COR-L47 (cell line): ENCODE results near the gene SLC35D3.
"Not testable (repeated sequence)": the region's sequence is repeated elsewhere in the genome, so short reads cannot be mapped to it uniquely, and the experiment has no call there.

Experiments used
- DNase-seq: peaks from one replicate; lab custom pipeline; 2025; lab: John Stamatoyannopoulos, UW

Gene SLC35D3, protein sequence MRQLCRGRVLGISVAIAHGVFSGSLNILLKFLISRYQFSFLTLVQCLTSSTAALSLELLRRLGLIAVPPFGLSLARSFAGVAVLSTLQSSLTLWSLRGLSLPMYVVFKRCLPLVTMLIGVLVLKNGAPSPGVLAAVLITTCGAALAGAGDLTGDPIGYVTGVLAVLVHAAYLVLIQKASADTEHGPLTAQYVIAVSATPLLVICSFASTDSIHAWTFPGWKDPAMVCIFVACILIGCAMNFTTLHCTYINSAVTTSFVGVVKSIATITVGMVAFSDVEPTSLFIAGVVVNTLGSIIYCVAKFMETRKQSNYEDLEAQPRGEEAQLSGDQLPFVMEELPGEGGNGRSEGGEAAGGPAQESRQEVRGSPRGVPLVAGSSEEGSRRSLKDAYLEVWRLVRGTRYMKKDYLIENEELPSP

DNA sequence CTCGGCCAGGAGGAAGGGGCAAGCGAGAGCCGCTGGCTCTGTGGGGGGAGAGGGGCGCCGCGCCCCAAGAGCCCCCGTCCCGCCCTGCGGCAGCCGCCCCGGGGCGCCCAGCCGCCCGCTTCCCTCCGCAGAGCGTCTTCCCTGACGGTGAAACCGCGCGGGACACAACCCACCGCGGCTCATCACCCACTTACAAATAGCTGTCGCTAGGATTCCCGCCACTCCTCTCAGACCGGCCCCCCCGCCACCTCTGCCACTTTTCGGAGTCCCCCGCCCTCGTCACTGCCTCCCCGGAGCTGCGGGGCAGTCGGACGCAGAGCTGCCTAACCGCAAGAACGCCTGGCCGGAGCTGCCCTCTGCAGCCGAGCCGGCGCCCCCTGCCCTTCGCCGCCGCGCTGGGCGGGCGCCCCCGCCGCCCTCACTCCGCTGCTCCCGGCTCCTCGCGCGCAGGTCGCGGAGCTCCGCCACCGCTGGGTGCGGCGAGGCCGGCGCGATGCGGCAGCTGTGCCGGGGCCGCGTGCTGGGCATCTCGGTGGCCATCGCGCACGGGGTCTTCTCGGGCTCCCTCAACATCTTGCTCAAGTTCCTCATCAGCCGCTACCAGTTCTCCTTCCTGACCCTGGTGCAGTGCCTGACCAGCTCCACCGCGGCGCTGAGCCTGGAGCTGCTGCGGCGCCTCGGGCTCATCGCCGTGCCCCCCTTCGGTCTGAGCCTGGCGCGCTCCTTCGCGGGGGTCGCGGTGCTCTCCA lies at the start of gene SLC35D3:
Gene SLC35D3 (plus strand): TSS at position 366 of the 749 bp plus-strand sequence. CDS start 128 bp downstream, at position 494.
- DNase-seq = no peak

DNA sequence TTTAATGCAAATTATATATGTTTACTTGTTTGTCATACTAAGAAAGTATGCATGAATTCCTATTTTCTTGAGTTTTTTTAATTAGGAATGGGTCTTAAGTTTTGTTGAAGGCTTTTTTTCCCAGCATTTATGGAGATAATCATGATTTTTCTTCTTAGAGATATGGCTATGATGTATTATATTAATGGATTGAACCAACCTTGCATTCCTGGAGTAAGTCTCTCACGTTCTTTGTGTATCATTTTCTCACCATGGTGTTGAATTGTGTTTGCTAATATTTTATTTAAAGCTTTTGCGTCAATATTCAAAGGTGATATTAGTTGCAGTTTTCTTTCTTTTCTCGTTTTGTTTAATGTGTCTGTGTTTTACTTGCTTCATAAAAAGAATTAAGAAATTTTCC lies 48.4 kb upstream of the SLC35D3 start:
- no peak for DNase-seq

DNA sequence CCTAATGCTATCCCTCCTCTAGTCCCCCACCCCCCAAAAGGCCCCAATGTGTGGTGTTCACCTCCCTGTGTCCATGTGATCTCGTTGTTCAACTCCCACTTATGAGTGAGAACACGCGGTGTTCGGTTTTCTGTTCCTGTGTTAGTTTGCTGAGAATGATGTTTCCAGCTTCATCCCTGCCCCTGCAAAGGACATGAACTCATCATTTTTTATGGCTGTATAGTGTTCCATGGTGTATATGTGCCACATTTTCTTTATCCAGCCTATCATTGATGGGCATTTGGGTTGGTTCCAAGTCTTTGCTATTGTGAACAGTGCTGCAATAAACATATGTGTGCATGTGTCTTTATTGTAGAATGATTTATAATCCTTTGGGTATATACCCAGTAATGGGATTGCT lies 45.6 kb upstream of the SLC35D3 start:
- not testable (repeated sequence) for DNase-seq

DNA sequence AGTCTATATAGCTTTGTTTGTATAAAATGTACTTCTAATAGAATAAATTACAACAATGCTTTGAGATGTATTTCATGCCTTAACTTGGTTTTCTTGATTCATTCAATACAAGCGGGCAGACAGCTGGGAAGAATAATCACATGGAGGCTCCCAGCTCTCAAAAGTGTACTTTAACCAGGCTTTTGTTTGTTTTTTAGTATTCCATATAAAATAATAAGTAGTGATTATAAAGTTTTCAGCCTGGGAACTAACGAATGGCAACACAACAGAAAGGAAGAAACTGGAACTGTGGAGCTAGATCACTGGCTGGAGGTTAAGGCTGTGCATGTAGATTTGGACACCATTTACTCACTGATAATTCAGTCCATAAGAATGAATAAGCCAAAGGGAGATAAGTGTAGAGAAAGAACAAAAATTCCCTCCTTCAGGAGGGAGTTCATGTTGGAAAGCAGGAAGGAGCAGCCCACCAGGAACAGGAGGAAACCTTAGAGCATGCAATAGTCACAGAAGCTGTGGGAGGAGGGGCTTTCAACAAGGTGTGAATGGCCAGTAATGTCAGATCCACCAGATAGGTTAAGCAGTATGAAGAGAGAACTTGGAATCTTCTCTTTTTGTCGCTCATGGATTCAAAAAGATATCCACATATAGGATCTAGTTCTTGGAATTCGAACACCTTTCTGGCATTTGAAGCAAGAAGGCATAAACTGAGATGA lies 41.2 kb upstream of the SLC35D3 start:
- DNase-seq = no peak

DNA sequence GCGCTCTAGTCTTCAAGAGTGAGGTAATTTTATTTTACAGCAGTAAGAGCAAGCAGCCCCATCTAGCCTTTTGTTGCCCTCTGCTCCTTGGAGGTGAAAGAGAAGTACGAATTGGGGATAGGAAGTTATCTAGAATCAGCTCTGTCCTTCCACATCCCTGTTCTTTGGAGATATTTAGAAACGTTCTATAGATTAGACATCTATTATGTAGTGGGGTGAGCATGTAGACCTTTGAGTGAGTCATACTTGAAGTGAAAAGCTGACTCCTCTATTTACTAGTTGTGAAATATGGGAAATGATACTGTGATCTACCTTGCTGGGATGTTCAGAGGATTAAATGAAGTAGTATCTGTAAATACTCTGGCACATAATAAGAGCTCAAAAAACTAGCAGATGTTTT lies 36.0 kb upstream of the SLC35D3 start:
- DNase-seq = no peak

DNA sequence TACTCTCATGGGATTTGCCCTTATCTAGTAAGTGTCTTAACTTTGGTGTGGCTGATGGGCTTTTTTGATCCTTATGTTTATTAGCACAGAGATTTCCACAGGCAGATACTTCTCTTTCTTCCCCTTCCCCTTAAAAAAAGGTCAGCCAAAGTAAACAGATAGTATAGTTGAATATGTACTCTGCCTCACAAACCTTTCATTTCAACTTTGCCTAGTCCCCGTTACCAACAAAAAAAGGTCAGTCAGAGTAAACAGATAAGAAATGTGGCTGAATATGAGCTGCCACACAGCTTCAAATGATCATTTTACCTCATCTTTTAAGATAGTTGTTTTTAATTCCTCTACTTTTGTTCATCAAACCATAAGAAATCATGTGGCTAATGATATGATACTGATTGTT lies 34.1 kb upstream of the SLC35D3 start:
- no peak for DNase-seq

DNA sequence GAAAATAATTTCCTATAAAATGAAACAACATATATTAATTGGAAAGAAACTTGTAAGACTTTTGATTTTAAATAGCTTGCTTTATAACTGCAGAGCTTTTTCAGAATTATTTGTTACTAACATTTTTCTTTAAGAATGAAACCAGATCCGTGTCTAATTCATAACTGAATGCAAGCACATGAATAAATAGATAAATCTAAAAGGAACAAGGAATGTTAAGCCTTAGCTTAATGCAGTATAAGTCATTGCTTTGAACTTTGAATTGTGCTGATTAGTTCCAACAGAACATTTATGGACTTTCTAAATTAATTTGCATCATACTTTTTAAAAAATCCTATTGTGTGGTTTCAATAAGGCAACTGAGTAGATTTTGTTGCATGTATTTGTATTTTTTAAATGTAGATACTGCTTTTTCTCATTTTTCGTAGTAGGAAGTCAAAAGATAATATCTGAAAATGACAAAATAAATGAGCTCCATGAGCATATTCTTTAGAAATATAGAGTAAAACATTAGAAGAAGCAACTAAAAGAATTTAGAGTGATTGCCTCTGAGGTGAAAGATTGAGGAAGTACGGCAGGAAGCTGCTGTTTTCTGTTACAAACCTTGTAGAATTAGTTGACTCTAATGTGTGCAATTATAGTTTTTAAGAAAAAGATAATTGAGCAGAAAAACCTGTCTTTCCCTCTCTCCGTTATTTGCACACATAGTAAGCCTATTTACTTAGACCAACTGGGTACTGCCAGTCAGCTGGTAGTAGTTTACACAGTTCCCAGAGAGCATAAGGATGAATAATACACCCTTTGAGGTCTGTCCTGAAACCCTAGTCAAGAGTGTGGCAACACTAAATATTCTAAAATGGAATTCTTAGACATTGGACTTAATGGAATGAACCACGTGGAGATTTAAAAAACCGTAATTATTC lies 32.6 kb upstream of the SLC35D3 start:
- peak; percentile 20 for DNase-seq

DNA sequence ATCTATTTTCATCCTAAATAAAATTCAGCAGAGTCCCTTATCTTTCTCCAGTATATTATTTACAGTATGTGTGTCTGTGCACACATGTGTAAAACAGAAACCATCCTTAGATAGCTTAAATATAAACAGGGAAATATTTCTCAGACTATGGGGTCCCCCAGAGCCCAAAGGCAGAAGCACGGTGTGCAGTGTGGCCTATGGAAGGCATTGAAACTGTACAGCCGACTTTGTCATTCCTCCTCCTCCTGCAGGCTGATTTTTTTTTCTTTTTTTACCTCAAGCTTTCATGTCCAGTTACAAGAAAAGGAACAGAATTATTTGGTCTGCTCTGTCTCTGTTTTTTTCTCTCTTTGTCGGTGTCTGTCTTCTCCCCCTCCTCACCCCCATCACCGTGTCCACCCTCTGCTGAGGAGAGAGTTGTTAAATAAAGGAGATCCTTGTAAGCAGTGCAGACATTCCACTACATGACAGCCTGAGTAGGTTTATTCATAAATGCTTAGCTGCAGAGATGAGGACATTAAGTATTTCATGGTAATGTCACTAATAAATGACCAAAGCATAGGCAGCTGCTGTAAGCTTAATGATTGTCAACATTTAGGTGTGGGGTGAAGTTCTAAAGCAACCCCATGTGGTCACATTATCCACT lies 31.8 kb upstream of the SLC35D3 start:
- no peak for DNase-seq

DNA sequence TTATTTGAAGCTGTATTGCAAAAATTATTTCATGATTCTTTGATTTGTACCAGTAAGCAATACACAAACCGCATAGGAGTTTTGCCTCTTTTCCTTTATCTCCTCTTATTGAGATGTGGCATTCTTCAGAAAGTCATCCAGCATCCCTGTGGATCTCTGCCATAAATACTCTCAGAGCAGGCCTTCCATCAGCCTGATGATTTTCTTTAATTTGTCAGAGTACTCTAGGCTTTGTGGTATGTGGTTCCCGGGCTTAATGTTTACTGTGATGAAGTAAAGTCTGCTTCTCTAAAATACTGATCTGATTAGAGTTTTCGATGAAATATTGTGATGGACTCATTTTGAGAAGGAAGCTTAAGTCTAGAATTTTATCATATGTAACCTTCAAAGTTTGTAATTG lies 31.1 kb upstream of the SLC35D3 start:
- no peak for DNase-seq

DNA sequence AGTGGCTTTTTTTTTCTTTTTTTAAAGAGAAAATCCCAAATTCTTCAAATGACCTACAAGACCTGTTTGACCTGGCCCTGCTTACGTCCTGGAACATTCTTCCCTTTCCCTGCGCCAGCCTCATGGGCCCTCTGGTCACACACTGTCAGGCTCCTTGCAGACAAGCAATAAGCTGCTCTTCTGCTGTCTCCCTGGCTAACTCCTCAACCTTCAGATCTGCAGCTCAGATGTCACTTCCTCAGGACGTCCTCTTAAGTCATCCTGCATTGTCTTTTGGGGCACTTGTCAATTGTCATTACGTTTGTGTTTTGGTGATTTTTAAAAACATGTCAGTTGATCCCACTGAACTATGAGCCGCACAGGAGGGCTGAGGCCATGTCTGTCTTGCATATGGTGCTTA lies 28.9 kb upstream of the SLC35D3 start:
- DNase-seq = no peak

DNA sequence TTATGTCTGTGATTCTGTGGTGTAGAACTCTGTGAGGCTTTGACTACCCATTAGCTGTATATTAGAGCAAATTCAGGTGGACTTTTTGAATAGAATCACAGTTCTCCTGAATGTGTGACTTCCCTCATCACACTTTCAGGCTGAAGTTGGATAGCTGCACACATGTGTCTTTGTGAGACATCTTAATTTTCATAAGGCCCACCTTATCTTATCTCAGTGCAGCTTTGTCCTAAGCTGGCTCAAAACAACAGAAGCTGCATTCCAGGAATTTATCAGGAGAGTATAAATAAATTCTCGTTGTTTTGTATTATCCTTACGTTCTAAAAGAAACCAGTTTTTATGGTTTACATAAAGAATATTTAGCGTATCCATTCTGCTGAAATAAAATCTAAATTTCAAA lies 26.2 kb upstream of the SLC35D3 start:
- DNase-seq = no peak

DNA sequence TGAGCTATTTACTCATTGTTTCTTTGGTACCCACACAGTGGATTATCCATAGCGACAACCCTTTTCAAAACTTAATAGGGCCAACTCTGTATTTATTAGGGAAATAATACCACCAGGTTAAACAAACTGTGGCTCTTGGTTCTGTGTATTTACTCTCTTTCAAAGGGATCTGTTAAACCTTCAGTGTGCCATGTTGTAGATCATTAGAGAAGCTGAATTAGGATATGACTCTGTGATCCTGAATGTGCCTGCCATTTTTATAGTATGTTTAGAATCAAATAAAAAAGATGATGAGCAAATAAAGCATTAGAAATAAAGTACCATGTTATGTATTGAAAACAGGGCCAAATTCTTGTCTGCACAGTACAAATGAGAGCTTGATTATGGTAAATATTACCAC lies 25.0 kb upstream of the SLC35D3 start:
- no peak for DNase-seq

DNA sequence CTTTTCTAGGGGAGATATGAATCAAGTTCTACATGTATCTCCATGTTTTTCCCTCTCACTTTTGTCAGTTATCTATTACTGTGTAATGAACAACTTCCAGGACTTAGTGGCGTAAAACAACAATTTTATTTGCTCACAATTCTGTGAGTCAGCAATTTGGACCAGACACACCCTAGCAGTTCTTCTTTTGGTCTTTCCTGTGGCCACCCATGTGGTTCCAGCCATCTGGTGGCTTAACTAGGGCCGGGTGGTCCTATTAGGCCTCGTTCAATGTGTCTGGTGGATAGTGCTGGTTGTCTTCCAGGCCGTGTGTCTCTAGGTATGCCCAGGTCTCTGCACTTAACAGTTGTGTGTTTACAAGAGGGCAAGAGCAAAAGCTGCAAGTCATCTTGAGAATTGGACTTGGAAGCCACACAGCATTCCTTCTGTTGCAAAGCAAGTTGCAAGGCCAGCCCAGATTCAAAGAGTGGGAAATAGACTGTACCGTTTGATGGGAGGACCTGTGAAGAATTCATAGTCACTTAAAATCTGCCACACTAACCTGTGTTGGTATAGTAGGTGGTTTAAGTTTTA lies 20.8 kb upstream of the SLC35D3 start:
- no peak for DNase-seq

DNA sequence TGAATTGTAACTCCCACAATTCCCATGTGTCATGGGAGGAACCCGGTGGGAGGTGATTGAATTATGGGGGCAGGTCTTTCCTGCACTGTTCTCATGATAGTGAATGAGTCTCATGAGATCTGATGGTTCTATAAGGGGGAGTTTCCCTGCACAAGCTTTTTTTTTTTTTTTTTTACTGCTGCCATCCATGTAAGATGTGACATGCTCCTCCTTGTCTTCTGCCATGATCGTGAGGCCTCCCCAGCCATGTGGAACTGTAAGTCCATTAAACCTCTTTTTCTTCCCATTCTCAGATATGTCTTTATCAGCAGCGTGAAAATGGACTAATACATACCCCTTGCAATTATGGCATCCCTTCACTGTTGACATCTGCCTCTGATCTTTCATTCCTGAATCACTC lies 17.6 kb upstream of the SLC35D3 start:
- DNase-seq = not testable (repeated sequence)

DNA sequence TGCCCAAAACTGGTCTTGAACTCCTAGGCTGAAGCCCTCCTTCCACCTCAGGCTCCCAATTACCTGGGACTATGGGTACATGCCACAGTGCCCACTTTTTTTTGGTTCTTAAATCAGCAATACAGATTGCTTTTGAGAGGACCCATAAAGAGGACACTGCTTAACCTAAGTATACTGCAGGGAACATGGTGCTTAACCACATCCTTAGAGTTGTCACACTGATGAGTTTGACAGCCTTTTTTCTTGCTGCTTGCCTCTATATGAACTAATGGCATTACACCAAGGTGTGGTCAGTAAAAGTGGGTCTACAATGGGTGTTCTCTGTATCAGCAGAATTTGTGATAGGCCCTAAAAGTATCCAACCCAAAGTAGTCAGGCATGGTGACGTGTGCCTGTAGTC lies 7.2 kb upstream of the SLC35D3 start:
- no peak for DNase-seq

DNA sequence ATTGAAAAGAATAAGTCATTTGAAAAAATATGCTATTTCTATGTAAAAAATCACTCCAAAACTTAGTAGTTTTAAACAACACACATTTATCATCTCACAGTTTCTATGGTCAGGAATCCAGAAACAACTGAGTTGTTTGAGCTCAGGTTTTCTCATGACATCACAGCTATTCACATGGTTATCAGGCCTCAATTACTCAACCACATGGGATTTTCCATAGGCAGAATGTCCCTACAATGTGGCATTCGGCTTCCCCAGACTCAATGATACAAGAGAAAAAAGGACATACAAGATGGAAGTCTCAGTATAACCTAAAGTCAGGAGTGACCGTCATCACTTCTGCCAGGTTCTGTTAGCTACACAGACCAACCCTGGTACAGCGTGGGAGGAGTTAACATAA lies 3.4 kb upstream of the SLC35D3 start:
- no peak for DNase-seq

DNA sequence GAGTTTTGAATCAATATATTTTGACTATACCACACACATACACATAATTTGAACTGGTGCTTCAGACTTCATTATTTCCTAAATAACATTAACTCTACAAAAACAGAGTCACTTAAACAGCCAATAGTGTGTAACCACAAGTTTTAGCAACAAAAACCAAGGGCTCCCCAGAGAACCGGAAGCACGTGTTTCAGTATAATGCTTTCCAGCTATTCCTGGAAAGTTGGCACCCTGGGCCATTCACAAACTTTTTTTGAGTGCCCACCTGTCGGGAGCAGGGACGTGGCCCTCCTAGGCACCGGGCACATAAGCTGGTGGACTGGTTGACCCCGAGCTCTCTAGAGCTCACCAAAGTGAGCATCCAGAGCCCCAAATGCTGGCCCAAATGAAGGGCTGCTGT lies 1.9 kb upstream of the SLC35D3 start:
- DNase-seq = no peak

DNA sequence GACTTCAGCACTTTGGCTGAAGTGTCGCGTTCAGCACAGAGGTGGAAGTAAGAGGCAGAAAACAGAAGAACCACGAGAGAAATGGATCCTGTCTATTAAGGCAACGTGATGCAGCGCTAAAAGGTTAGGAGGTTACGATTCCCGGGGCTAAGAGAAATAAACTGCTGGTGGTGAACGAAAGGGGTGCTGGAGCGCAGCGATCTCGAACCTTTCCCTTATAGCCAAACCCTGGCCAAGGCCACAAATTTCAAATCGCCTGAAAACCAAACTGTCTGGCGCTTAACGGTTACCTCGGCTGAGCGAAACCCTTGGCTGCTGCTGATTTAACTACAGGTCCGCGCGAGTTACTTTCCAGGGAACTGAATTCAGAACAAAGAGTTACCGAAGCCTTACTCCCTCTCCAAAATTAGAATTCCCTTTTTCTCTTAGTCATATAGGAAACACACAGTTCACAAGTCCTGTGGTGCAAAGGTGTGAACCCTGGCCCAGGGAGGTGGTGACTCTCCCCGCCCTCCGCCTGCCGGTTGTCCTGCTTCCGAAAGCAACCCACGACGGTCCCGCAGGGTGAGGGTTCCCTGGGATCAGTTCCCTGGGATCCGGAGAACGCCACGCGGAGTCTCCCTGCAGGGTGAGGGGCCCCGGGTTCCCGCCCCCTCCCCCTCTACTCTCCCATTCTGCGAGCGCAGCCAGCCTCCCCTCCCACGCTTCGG lies 1.3 kb upstream of the SLC35D3 start:
- no peak for DNase-seq

DNA sequence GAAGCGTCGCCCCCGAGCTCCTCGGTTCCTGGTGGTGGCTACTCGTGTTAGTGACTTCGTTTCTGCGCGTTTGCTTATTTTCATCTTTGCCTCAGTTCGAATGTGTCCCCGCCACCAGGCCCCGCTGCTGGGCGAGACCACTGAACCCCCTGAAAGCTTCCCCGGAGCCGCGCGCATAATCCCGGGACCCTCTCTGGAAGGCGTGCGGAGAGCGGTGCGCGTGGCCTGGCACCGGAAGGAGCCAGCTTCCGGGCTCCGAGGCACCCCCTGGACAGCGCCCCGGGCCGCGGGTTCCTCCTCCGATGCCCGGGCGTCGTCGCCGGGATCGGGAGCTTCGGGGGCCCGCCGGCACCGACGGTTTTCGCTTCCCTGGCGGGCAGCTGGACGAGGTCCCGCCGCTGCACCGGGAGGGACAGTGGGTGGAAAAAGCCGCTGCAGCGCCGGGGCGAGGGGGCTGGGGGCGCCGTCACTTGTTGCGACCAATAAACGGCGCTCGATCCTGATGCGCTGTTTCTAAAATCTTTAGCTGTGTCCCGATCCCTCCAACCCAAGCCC lies 643 bp upstream of the SLC35D3 start:
- DNase-seq = peak; percentile 26

DNA sequence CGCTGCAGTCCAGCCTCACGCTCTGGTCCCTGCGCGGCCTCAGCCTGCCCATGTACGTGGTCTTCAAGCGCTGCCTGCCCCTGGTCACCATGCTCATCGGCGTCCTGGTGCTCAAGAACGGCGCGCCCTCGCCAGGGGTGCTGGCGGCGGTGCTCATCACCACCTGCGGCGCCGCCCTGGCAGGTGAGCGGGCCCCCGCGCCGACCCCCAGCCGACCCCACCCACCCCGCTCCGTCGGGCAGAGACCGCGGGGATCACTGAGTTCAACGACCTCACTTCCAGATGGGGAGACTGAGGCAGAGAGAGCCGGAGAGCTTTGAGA lies 545 bp downstream of the SLC35D3 start:
- DNase-seq = no peak
